HepG2 (cell line): ENCODE data around the gene AKR1A1. TPM values are rescaled to one million over a fixed set of nuclear protein-coding genes. Genes with fewer than 3 reads are reported as not detected.

Experiments used
- AKAP8 ChIP-seq: sonication (generic); formaldehyde crosslinking; IDR thresholded peaks from 2 replicates; pipeline ENCODE4 v1.5.1; 2020; ENCODE audit warnings: mild to moderate bottlenecking, missing genetic modification reagents
- CEBPB ChIP-seq: IDR thresholded peaks from 2 replicates; pipeline ENCODE4 v1.6.1; 2011; ENCODE audit warnings: low read depth, low read length, improper control_type of control experiment, borderline replicate concordance
- DBP ChIP-seq: sonication (generic); formaldehyde crosslinking; IDR thresholded peaks from 2 replicates; pipeline ENCODE4 v1.4.0; 2020; ENCODE audit warnings: missing genetic modification reagents; ENCODE audit errors: not compliant biosample characterization
- FOXA3 ChIP-seq: IDR thresholded peaks from 2 replicates; pipeline ENCODE4 v1.6.1; 2016; ENCODE audit warnings: missing genetic modification reagents, missing compliant biosample characterization
- PCBP2 ChIP-seq: fragments of 200-400 bp; formaldehyde crosslinking; optimal IDR thresholded peaks from 2 replicates; pipeline ENCODE3; 2018; ENCODE audit warnings: low read length, low read depth; ENCODE audit not compliant: poor library complexity, severe bottlenecking
- RBFOX2 ChIP-seq: fragments of 200-400 bp; formaldehyde crosslinking; IDR thresholded peaks from 2 replicates; pipeline ENCODE4 v1.6.1; 2017; ENCODE audit warnings: low read depth, mild to moderate bottlenecking, low read length
- SMAD1 ChIP-seq: sonication (generic); formaldehyde crosslinking; IDR thresholded peaks from 2 replicates; pipeline ENCODE4 v1.4.0; 2020; ENCODE audit warnings: missing genetic modification reagents, low read depth, mild to moderate bottlenecking, borderline replicate concordance
- SPEN ChIP-seq: sonication (generic); formaldehyde crosslinking; IDR thresholded peaks from 2 replicates; pipeline ENCODE4 v1.5.1; 2020; ENCODE audit warnings: low read depth, mild to moderate bottlenecking, missing genetic modification reagents
- SRSF9 ChIP-seq: fragments of 200-400 bp; formaldehyde crosslinking; IDR thresholded peaks from 2 replicates; pipeline ENCODE4 v1.6.1; 2018; ENCODE audit warnings: borderline replicate concordance, mild to moderate bottlenecking, low read depth, low read length; ENCODE audit not compliant: insufficient read depth, poor library complexity, severe bottlenecking
- TGIF2 ChIP-seq: IDR thresholded peaks from 2 replicates; pipeline ENCODE4 v1.6.1; 2016; ENCODE audit warnings: control low read depth, missing compliant biosample characterization
- THRA ChIP-seq: sonication (generic); formaldehyde crosslinking; IDR thresholded peaks from 2 replicates; pipeline ENCODE4 v1.4.0; 2020; ENCODE audit warnings: missing genetic modification reagents, borderline replicate concordance
- ZBTB1 ChIP-seq: sonication (generic); formaldehyde crosslinking; IDR thresholded peaks from 2 replicates; pipeline ENCODE4 v1.4.0; 2020; ENCODE audit warnings: missing genetic modification reagents, borderline replicate concordance
- ZNF354B ChIP-seq: sonication (generic); formaldehyde crosslinking; IDR thresholded peaks from 2 replicates; pipeline ENCODE4 v1.8.0; 2022; ENCODE audit warnings: mild to moderate bottlenecking, missing genetic modification reagents
- ZNF616 ChIP-seq: sonication (generic); formaldehyde crosslinking; IDR thresholded peaks from 2 replicates; pipeline ENCODE4 v1.5.0; 2020; ENCODE audit warnings: low read depth, mild to moderate bottlenecking, missing genetic modification reagents
- ZNF678 ChIP-seq: sonication (generic); formaldehyde crosslinking; IDR thresholded peaks from 2 replicates; pipeline ENCODE4 v1.4.0; 2020; ENCODE audit warnings: mild to moderate bottlenecking, missing genetic modification reagents
- polyA plus RNA-seq, 8 experiments: library from polyadenylated mRNA; depleted of rRNA in 3 of 8; stranded (reverse) in 7 of 8; unstranded in 1 of 8; fragments of >200 nt; fragmentation: Illumina TruSeq in 4 of 8; extraction: Trizol in 4 of 8; gene quantifications; 2 replicates each; pipeline versions ENCODE4 v1.2.1 to v1.2.3, GENCODE V29; 2011 to 2016; ENCODE audit warnings: low read depth in 4 of 8, missing spikeins in 1 of 8, mixed read lengths in 1 of 8; ENCODE audit not compliant: insufficient read depth in 1 of 8
- total RNA-seq, 5 experiments: library from RNA; depleted of rRNA; stranded (reverse); fragments of >200 nt; fragmentation: Illumina TruSeq; extraction: Trizol; gene quantifications; 2 replicates each; pipeline ENCODE4 v1.2.3, GENCODE V29; 2016; ENCODE audit warnings: low read depth in 1 of 5
- TF ChIP-seq, protein P1 (sequence below): sonication (generic); formaldehyde crosslinking; IDR thresholded peaks from 2 replicates; pipeline ENCODE4 v1.8.0; 2022; ENCODE audit warnings: mild to moderate bottlenecking, missing genetic modification reagents, moderate library complexity
- TF ChIP-seq, protein P2 (sequence below): sonication (generic); formaldehyde crosslinking; IDR thresholded peaks from 2 replicates; pipeline ENCODE4 v1.5.0; 2020; ENCODE audit warnings: mild to moderate bottlenecking, missing genetic modification reagents, borderline replicate concordance

Gene AKR1A1
- total and polyA plus RNA-seq, 2 of the 13 experiments (the other 11 are each of a cell fraction or from before 2014, with no cell fraction given), result 181 to 217 TPM

GRCh38 chr1:45508295-45509151 is 42.1 kb upstream of the AKR1A1 start (continued):
- no peak for TF ChIP-seq PCBP2
- TF ChIP-seq ZNF354B (CRISPR knock-in tag), result no peak
- TF ChIP-seq CEBPB, result peak; percentile 33; the same call in 1 of the 2 replicates
- peak; percentile 10; the same call in 1 of the 2 replicates for TF ChIP-seq TGIF2 (CRISPR knock-in tag)
- TF ChIP-seq SMAD1, result no peak
- TF ChIP-seq, protein P1, sequence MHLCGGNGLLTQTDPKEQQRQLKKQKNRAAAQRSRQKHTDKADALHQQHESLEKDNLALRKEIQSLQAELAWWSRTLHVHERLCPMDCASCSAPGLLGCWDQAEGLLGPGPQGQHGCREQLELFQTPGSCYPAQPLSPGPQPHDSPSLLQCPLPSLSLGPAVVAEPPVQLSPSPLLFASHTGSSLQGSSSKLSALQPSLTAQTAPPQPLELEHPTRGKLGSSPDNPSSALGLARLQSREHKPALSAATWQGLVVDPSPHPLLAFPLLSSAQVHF, result no peak; the same call in 1 of the 2 replicates
- no peak for TF ChIP-seq THRA (CRISPR knock-in tag)
- no peak for TF ChIP-seq ZNF678 (CRISPR knock-in tag)
- peak; percentile 35; the same call in 1 of the 2 replicates for TF ChIP-seq FOXA3 (CRISPR knock-in tag)
- peak; percentile 67 for TF ChIP-seq RBFOX2
- 0 out of 2 replicates have a peak, but pooled peaks have one; percentile 27 for TF ChIP-seq AKAP8
- TF ChIP-seq ZBTB1, result no peak
- TF ChIP-seq DBP (CRISPR knock-in tag), result no peak
- TF ChIP-seq SRSF9, result no peak
- TF ChIP-seq, protein P2, sequence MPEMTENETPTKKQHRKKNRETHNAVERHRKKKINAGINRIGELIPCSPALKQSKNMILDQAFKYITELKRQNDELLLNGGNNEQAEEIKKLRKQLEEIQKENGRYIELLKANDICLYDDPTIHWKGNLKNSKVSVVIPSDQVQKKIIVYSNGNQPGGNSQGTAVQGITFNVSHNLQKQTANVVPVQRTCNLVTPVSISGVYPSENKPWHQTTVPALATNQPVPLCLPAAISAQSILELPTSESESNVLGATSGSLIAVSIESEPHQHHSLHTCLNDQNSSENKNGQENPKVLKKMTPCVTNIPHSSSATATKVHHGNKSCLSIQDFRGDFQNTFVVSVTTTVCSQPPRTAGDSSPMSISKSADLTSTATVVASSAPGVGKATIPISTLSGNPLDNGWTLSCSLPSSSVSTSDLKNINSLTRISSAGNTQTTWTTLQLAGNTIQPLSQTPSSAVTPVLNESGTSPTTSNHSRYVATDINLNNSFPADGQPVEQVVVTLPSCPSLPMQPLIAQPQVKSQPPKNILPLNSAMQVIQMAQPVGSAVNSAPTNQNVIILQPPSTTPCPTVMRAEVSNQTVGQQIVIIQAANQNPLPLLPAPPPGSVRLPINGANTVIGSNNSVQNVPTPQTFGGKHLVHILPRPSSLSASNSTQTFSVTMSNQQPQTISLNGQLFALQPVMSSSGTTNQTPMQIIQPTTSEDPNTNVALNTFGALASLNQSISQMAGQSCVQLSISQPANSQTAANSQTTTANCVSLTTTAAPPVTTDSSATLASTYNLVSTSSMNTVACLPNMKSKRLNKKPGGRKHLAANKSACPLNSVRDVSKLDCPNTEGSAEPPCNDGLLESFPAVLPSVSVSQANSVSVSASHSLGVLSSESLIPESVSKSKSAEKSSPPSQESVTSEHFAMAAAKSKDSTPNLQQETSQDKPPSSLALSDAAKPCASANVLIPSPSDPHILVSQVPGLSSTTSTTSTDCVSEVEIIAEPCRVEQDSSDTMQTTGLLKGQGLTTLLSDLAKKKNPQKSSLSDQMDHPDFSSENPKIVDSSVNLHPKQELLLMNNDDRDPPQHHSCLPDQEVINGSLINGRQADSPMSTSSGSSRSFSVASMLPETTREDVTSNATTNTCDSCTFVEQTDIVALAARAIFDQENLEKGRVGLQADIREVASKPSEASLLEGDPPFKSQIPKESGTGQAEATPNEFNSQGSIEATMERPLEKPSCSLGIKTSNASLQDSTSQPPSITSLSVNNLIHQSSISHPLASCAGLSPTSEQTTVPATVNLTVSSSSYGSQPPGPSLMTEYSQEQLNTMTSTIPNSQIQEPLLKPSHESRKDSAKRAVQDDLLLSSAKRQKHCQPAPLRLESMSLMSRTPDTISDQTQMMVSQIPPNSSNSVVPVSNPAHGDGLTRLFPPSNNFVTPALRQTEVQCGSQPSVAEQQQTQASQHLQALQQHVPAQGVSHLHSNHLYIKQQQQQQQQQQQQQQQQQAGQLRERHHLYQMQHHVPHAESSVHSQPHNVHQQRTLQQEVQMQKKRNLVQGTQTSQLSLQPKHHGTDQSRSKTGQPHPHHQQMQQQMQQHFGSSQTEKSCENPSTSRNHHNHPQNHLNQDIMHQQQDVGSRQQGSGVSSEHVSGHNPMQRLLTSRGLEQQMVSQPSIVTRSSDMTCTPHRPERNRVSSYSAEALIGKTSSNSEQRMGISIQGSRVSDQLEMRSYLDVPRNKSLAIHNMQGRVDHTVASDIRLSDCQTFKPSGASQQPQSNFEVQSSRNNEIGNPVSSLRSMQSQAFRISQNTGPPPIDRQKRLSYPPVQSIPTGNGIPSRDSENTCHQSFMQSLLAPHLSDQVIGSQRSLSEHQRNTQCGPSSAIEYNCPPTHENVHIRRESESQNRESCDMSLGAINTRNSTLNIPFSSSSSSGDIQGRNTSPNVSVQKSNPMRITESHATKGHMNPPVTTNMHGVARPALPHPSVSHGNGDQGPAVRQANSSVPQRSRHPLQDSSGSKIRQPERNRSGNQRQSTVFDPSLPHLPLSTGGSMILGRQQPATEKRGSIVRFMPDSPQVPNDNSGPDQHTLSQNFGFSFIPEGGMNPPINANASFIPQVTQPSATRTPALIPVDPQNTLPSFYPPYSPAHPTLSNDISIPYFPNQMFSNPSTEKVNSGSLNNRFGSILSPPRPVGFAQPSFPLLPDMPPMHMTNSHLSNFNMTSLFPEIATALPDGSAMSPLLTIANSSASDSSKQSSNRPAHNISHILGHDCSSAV (CRISPR knock-in tag), result no peak
- no peak for TF ChIP-seq SPEN (CRISPR knock-in tag)
- no peak for TF ChIP-seq ZNF616 (CRISPR knock-in tag)
